T-cell (primary cell): ENCODE measurements around the gene FAM184B. TPM values are rescaled to one million over a fixed set of nuclear protein-coding genes. Genes with fewer than 3 reads are reported as not detected.
"Not testable (repeated sequence)": the region's sequence is repeated elsewhere in the genome, so short reads cannot be mapped to it uniquely, and the experiment has no call there.

Experiments
- ATAC-seq, 4 experiments: fragments of 200-7000 bp in 3 of 4; fragments of 150-1000 bp in 1 of 4; cut with Tn5 transposase; replicated peaks in 1 of 4; 1 replicate in 3 of 4; 2 replicates in 1 of 4; pipeline ENCODE4 v1.10.0; 2021; ENCODE audit warnings: moderate library complexity in 3 of 4, mild to moderate bottlenecking in 2 of 4, moderate number of reproducible peaks in 1 of 4
- CTCF ChIA-PET, 2 donors: fragments of 300-600 bp; sonication (Branson Sonifier 250); formaldehyde crosslinking; loops; one replicate each; lab custom pipeline; 2022; ENCODE audit warnings: antibody characterized with exemption in 2 of 2; lab: Charles Lee
- POLR2A ChIA-PET, 2 donors: fragments of 300-600 bp; sonication (Branson Sonifier 250); formaldehyde crosslinking; loops; one replicate each; lab custom pipeline; 2022; ENCODE audit warnings: antibody characterized with exemption in 2 of 2; lab: Charles Lee
- DNase-seq, 35 experiments: peaks; one replicate each; pipeline versions ENCODE4 v3.0.0 to v3.0.0-alpha.2; 2013 to 2023
- H3K27ac ChIP-seq: one replicate; pipeline ENCODE4 v1.5.1; 2013; ENCODE audit warnings: low read length
- H3K27me3 ChIP-seq, 2 experiments: replicated peaks in 1 of 2; 1 replicate in 1 of 2; 2 replicates in 1 of 2; pipeline versions ENCODE4 v1.6.1 to v1.7.0; 2013; ENCODE audit warnings: low read length in 1 of 2, mixed read lengths in 1 of 2; ENCODE audit not compliant: control insufficient read depth in 2 of 2, insufficient read depth in 2 of 2; ENCODE audit errors: extremely low read depth in 1 of 2
- H3K36me3 ChIP-seq, 2 donors: 1 replicate in 1 of 2; 2 replicates in 1 of 2; pipeline versions ENCODE4 v1.6.1 to v1.7.0; 2013; ENCODE audit warnings: low read length in 1 of 2; ENCODE audit not compliant: control insufficient read depth in 2 of 2, insufficient read depth in 1 of 2; ENCODE audit errors: extremely low read depth in 1 of 2
- H3K4me1 ChIP-seq, 2 experiments: 1 replicate in 1 of 2; 2 replicates in 1 of 2; pipeline versions ENCODE4 v1.6.1 to v1.7.0; 2013; ENCODE audit warnings: low read length in 2 of 2, mixed read lengths in 1 of 2; ENCODE audit not compliant: insufficient read depth in 2 of 2, control insufficient read depth in 1 of 2; ENCODE audit errors: extremely low read depth in 1 of 2
- H3K4me3 ChIP-seq, 2 donors: 1 replicate in 1 of 2; 2 replicates in 1 of 2; pipeline versions ENCODE4 v1.5.1 to v1.7.0; 2013; ENCODE audit warnings: mild to moderate bottlenecking in 2 of 2, low read length in 1 of 2, moderate library complexity in 1 of 2; ENCODE audit not compliant: control insufficient read depth in 1 of 2; ENCODE audit errors: extremely low read depth in 1 of 2
- H3K9me3 ChIP-seq: 2 replicates; pipeline ENCODE4 v1.7.0; 2013
- H3K27ac Mint-ChIP-seq, 2 donors: one replicate each; pipeline ENCODE4 v1.8.0; 2020 to 2021; ENCODE audit warnings: mild to moderate bottlenecking in 2 of 2, mixed read lengths in 2 of 2
- H3K27me3 Mint-ChIP-seq, 2 donors: one replicate each; pipeline ENCODE4 v1.8.0; 2021 to 2022; ENCODE audit warnings: mixed read lengths in 2 of 2
- H3K36me3 Mint-ChIP-seq: one replicate; pipeline ENCODE4 v1.8.0; 2021; ENCODE audit warnings: mixed read lengths
- H3K4me1 Mint-ChIP-seq, 3 donors: one replicate each; pipeline ENCODE4 v1.8.0; 2020 to 2022; ENCODE audit warnings: mixed read lengths in 3 of 3, mild to moderate bottlenecking in 1 of 3
- H3K4me3 Mint-ChIP-seq, 3 donors: one replicate each; pipeline ENCODE4 v1.8.0; 2020 to 2022; ENCODE audit warnings: mild to moderate bottlenecking in 3 of 3, mixed read lengths in 3 of 3, moderate library complexity in 3 of 3
- H3K9me3 Mint-ChIP-seq, 3 donors: one replicate each; pipeline ENCODE4 v1.8.0; 2020 to 2022; ENCODE audit warnings: mixed read lengths in 3 of 3
- WGBS: methylation state at CpG from one replicate; pipeline ENCODE4 v1.1.5; 2013; ENCODE audit warnings: missing lambda C conversion rate; ENCODE audit not compliant: insufficient coverage; 5-methylcytosine and 5-hydroxymethylcytosine counted together
- total RNA-seq, 35 experiments: library from RNA in 6 of 35; stranded (reverse) in 6 of 35; fragments of 120-200 nt in 1 of 35; gene quantifications; one replicate each; pipeline versions ENCODE4 v1.2.1 to v1.2.4 and lab custom pipeline; 2013 to 2026

Gene FAM184B
- total RNA-seq, 5 donors from 2014 or later (not counting 1 experiment from before 2014, with no cell fraction given): 0.03 to 0.09 (median 0.06) TPM; not detected in 2

DNA sequence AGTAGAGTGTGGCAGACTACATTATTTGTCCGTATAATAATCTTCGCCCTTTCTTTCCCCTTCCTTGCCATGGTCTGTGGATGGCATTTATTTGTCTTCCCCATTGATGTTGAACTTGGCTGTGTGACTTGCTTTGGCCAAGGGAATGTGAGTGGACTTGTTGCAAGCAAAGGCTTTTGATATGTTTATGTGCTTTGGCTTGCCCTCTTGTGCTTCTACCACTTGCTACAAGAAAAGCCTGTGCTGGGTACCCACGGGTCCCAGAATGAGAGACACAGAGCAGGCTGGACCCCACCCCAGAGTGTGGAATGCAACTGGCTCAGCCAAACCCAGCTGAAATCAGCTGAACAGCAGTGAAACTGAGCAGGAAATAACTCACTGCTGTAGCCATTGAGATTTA, 63.0 kb downstream of the FAM184B start:
- 60% methylated on average over 1 of the region's 3 CpGs for WGBS
- no peak overlapping the region for H3K27ac ChIP-seq
- H3K4me1 ChIP-seq: no peaks in the 10 kb centered on the region
- peaks cover 2 to 3% of the 10 kb centered on the region in 2 donors for H3K27me3 Mint-ChIP-seq
- no peaks in the 10 kb centered on the region for H3K27me3 ChIP-seq
- ChIA-PET POLR2A (no interaction called here), CTCF (no interaction called here)
- no peaks in the 10 kb centered on the region for H3K9me3 Mint-ChIP-seq
- no peak for DNase-seq
- H3K9me3 ChIP-seq: no peaks in the 10 kb centered on the region
- no peak overlapping the region for H3K27ac Mint-ChIP-seq
- no peak overlapping the region for H3K4me3 Mint-ChIP-seq
- no peaks in the 10 kb centered on the region for H3K36me3 ChIP-seq
- no peaks in the 10 kb centered on the region for H3K4me1 Mint-ChIP-seq
- no peak overlapping the region for H3K4me3 ChIP-seq
- no peaks in the 10 kb centered on the region for H3K36me3 Mint-ChIP-seq
- no peak for ATAC-seq

GRCh38 chr4:17717301-17717700, 64.1 kb downstream of the FAM184B start:
- H3K4me1 Mint-ChIP-seq: no peaks in the 10 kb centered on the region
- no peak overlapping the region for H3K4me3 Mint-ChIP-seq
- no peak for ATAC-seq

GRCh38 chr4:17715511-17715910, 65.9 kb downstream of the FAM184B start:
- WGBS: no CpG with 5 or more reads among the region's 2 CpGs
- no peaks in the 10 kb centered on the region for H3K36me3 Mint-ChIP-seq
- H3K27me3 Mint-ChIP-seq: peaks cover 5 to 6% of the 10 kb centered on the region in 2 donors
- Histone ChIP-seq H3K4me3 (no peak overlapping the region), H3K27me3 (no peaks in the 10 kb centered on the region), H3K27ac (no peak overlapping the region), H3K36me3 (no peaks in the 10 kb centered on the region), H3K9me3 (no peaks in the 10 kb centered on the region), H3K4me1 (no peaks in the 10 kb centered on the region)
- no peaks in the 10 kb centered on the region for H3K4me1 Mint-ChIP-seq
- ATAC-seq (no peak), DNase-seq (no peak)
- POLR2A ChIA-PET: interaction anchor here in 1 of 2 donors (0.7 kb wide), 1 partner anchor 1588 kb away, joined by 3 read pairs; no protein-coding TSS in a partner anchor
- H3K27ac Mint-ChIP-seq: no peak overlapping the region
- H3K9me3 Mint-ChIP-seq: no peaks in the 10 kb centered on the region
- H3K4me3 Mint-ChIP-seq: no peak overlapping the region
- CTCF ChIA-PET: no interaction called here

More at GRCh38 chr4:17717301-17717700, 64.1 kb downstream of the FAM184B start:
- DNase-seq: no peak
- ChIA-PET POLR2A (no interaction called here), CTCF (no interaction called here)
- H3K36me3 Mint-ChIP-seq: no peaks in the 10 kb centered on the region
- H3K27me3 ChIP-seq: no peaks in the 10 kb centered on the region
- no peaks in the 10 kb centered on the region for H3K9me3 Mint-ChIP-seq
- 78% methylated on average over 3 of the region's 5 CpGs for WGBS
- H3K4me1 ChIP-seq: no peaks in the 10 kb centered on the region
- peaks cover 2 to 3% of the 10 kb centered on the region in 2 donors for H3K27me3 Mint-ChIP-seq
- no peak overlapping the region for H3K4me3 ChIP-seq
- H3K27ac Mint-ChIP-seq: no peak overlapping the region
- no peaks in the 10 kb centered on the region for H3K36me3 ChIP-seq
- H3K9me3 ChIP-seq: no peaks in the 10 kb centered on the region
- no peak overlapping the region for H3K27ac ChIP-seq

DNA sequence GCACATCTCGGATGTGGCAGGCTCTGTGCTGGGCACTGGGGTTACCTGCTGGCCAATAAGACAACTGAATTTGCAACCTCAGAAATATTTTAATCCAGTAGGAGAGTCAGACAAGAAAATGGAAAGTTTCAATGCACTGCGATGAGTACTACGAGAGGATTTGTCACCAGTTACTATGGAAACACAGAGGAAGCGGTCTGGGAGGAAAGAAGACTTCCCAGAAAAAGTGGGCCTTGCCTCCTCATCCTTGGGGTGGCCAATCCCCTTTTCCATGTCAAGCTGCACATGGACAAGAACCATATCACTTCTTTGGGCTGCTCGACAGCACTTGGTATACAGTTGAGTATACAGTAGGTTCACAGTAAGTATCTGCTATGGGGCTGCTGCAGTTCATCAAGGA, 67.6 kb downstream of the FAM184B start:
- H3K36me3 Mint-ChIP-seq: no peaks in the 10 kb centered on the region
- no peak overlapping the region for H3K27ac ChIP-seq
- no peak overlapping the region for H3K4me3 Mint-ChIP-seq
- DNase-seq: no peak
- peaks cover 8 to 9% of the 10 kb centered on the region in 2 donors for H3K27me3 Mint-ChIP-seq
- H3K27ac Mint-ChIP-seq: no peak overlapping the region
- no peak overlapping the region for H3K4me3 ChIP-seq
- no peaks in the 10 kb centered on the region for H3K4me1 ChIP-seq
- H3K9me3 ChIP-seq: no peaks in the 10 kb centered on the region
- CTCF ChIA-PET: interaction anchor here in 1 of 2 donors (0.6 kb wide), 1 partner anchor 863 kb away, joined by 3 read pairs; no protein-coding TSS in a partner anchor
- 100% methylated on average over 2 of the region's 5 CpGs for WGBS
- no peaks in the 10 kb centered on the region for H3K36me3 ChIP-seq
- no peak for ATAC-seq
- H3K27me3 ChIP-seq: peaks cover 0 to 7% of the 10 kb centered on the region in 2 experiments
- no peaks in the 10 kb centered on the region for H3K4me1 Mint-ChIP-seq
- POLR2A ChIA-PET: no interaction called here
- H3K9me3 Mint-ChIP-seq: no peaks in the 10 kb centered on the region

- Mint-ChIP-seq H3K4me3 (no peak overlapping the region), H3K36me3 (no peaks in the 10 kb centered on the region), H3K27me3 (peaks cover 5 to 9% of the 10 kb centered on the region in 2 donors), H3K4me1 (no peaks in the 10 kb centered on the region), H3K9me3 (no peaks in the 10 kb centered on the region), H3K27ac (no peak overlapping the region)
- Histone ChIP-seq H3K27ac (no peak overlapping the region), H3K36me3 (no peaks in the 10 kb centered on the region), H3K4me1 (no peaks in the 10 kb centered on the region), H3K9me3 (no peaks in the 10 kb centered on the region), H3K4me3 (no peak overlapping the region), H3K27me3 (peaks cover 0 to 7% of the 10 kb centered on the region in 2 experiments)
- POLR2A ChIA-PET: no interaction called here
- CTCF ChIA-PET: no interaction called here
- ATAC-seq: no peak
- 60% methylated on average over 2 of the region's 5 CpGs for WGBS
- DNase-seq: no peak
Observed at GRCh38 chr4:17712166-17712565, 69.3 kb downstream of the FAM184B start.

GRCh38 chr4:17711206-17711605, 70.2 kb downstream of the FAM184B start:
- H3K9me3 ChIP-seq, H3K4me1 Mint-ChIP-seq, ATAC-seq, H3K27ac Mint-ChIP-seq, CTCF ChIA-PET, DNase-seq, H3K9me3 Mint-ChIP-seq, H3K27ac ChIP-seq, POLR2A ChIA-PET, H3K4me3 ChIP-seq, H3K36me3 Mint-ChIP-seq, H3K27me3 Mint-ChIP-seq, H3K36me3 ChIP-seq, H3K4me1 ChIP-seq, H3K4me3 Mint-ChIP-seq, H3K27me3 ChIP-seq: not testable (repeated sequence)
- WGBS: 63% methylated on average over 2 of the region's 8 CpGs

DNA sequence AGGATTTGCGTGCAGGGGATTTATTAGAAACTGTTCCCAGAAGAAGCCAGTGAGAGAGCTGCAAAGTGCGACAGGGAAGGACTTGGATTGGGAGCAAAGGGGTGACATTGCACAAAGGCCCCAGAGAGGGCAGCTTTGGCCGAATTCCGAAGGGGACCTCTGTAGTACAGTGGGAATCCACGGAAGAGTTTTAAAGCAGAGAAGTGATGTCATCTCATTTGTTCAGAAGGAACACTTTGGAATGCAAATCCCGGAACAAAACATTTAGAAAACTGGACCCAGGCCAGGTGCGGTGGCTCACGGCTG, 71.7 kb downstream of the FAM184B start:
- Mint-ChIP-seq H3K4me3 (no peak overlapping the region), H3K36me3 (no peaks in the 10 kb centered on the region), H3K27ac (no peak overlapping the region), H3K4me1 (no peaks in the 10 kb centered on the region), H3K27me3 (peaks cover 5 to 9% of the 10 kb centered on the region in 2 donors), H3K9me3 (no peaks in the 10 kb centered on the region)
- H3K27me3 ChIP-seq: peaks cover 0 to 7% of the 10 kb centered on the region in 2 experiments
- H3K4me1 ChIP-seq: no peaks in the 10 kb centered on the region
- CTCF ChIA-PET: no interaction called here
- no peaks in the 10 kb centered on the region for H3K36me3 ChIP-seq
- 91% methylated on average over 8 of the region's 8 CpGs for WGBS
- ATAC-seq: no peak
- no peaks in the 10 kb centered on the region for H3K9me3 ChIP-seq
- DNase-seq: no peak
- POLR2A ChIA-PET: no interaction called here
- H3K27ac ChIP-seq: no peak overlapping the region
- no peak overlapping the region for H3K4me3 ChIP-seq
